Activated CD8-positive, alpha-beta T cell treated with anti-CD3 and anti-CD28 coated beads for 36 hours (primary cell): ENCODE data around the gene AP2A2. TPM values are rescaled to one million over a fixed set of nuclear protein-coding genes. Genes with fewer than 3 reads are reported as not detected.

Experiments
- ATAC-seq: fragments of 200-7000 bp; cut with Tn5 transposase; one replicate; pipeline ENCODE4 v1.10.0; 2021; ENCODE audit warnings: mild to moderate bottlenecking, moderate library complexity
- CTCF ChIA-PET: fragments of 350-600 bp; sonication (Branson Sonifier 250); formaldehyde crosslinking; loops from one replicate; lab custom pipeline; 2021; ENCODE audit warnings: antibody characterized with exemption; lab: Charles Lee
- POLR2A ChIA-PET: fragments of 350-600 bp; sonication (Branson Sonifier 250); formaldehyde crosslinking; loops from one replicate; lab custom pipeline; 2021; ENCODE audit warnings: antibody characterized with exemption; lab: Charles Lee
- DNase-seq: peaks from one replicate; pipeline ENCODE4 v3.0.0-alpha.2; 2020
- H3K27ac Mint-ChIP-seq: one replicate; pipeline ENCODE4 v1.8.0; 2021; ENCODE audit warnings: mild to moderate bottlenecking, mixed read lengths
- H3K27me3 Mint-ChIP-seq: one replicate; pipeline ENCODE4 v1.8.0; 2021; ENCODE audit warnings: mixed read lengths
- H3K36me3 Mint-ChIP-seq: one replicate; pipeline ENCODE4 v1.8.0; 2021; ENCODE audit warnings: low read depth, mixed read lengths
- H3K4me1 Mint-ChIP-seq: one replicate; pipeline ENCODE4 v1.8.0; 2021; ENCODE audit warnings: low read depth, mixed read lengths
- H3K4me3 Mint-ChIP-seq: one replicate; pipeline ENCODE4 v1.8.0; 2021; ENCODE audit warnings: mild to moderate bottlenecking, moderate library complexity, mixed read lengths
- H3K9me3 Mint-ChIP-seq: one replicate; pipeline ENCODE4 v1.8.0; 2021; ENCODE audit warnings: mixed read lengths
- CTCF ChIP-seq: fragments of 200-600 bp; IDR thresholded peaks from one replicate; pipeline ENCODE4 v1.8.0; 2022; ENCODE audit warnings: antibody characterized with exemption, mild to moderate bottlenecking
- intact Hi-C: fragments of 100-400 bp; cut with micrococcal nuclease; formaldehyde crosslinking; loops from one replicate; pipeline ENCODE4 v1.10.0; 2022
- total RNA-seq, 2 experiments: library from RNA; stranded (reverse); gene quantifications; one replicate each; pipeline ENCODE4 v1.2.3, GENCODE V29; 2021

Gene AP2A2
- total RNA-seq, 2 experiments from 2014 or later = 34.0 to 34.6 TPM

- peaks cover 14% of the 10 kb centered on the region for H3K36me3 Mint-ChIP-seq
- DNase-seq = no peak
- TF ChIP-seq CTCF = no peak
- intact Hi-C loops = no loop called here
- ChIA-PET POLR2A (no interaction called here), CTCF (no interaction called here)
- H3K4me3 Mint-ChIP-seq = no peak overlapping the region
- ATAC-seq = no peak
- peaks cover 7% of the 10 kb centered on the region for H3K4me1 Mint-ChIP-seq
- H3K9me3 Mint-ChIP-seq = no peaks in the 10 kb centered on the region
- no peaks in the 10 kb centered on the region for H3K27me3 Mint-ChIP-seq
- no peak overlapping the region for H3K27ac Mint-ChIP-seq
These were observed 65.4 kb downstream of the AP2A2 start for GRCh38 chr11:991034-991433.

GRCh38 chr11:991711-992307 is 66.1 kb downstream of the AP2A2 start:
- ChIA-PET POLR2A (no interaction called here), CTCF (no interaction called here)
- intact Hi-C loops = no loop called here
- Mint-ChIP-seq H3K27me3 (no peaks in the 10 kb centered on the region), H3K9me3 (no peaks in the 10 kb centered on the region), H3K4me1 (peaks cover 12% of the 10 kb centered on the region), H3K4me3 (no peak overlapping the region), H3K27ac (no peak overlapping the region), H3K36me3 (peaks cover 14% of the 10 kb centered on the region)
- DNase-seq (no peak), ATAC-seq (no peak)
- no peak for TF ChIP-seq CTCF

- peaks cover 14% of the 10 kb centered on the region for H3K4me1 Mint-ChIP-seq
- H3K27me3 Mint-ChIP-seq = no peaks in the 10 kb centered on the region
- intact Hi-C loops = no loop called here
- no peak for TF ChIP-seq CTCF
- ChIA-PET CTCF (no interaction called here), POLR2A (no interaction called here)
- H3K4me3 Mint-ChIP-seq = no peak overlapping the region
- H3K9me3 Mint-ChIP-seq = no peaks in the 10 kb centered on the region
- ATAC-seq = no peak
- no peak overlapping the region for H3K27ac Mint-ChIP-seq
- peaks cover 14% of the 10 kb centered on the region for H3K36me3 Mint-ChIP-seq
- no peak for DNase-seq
These were observed 66.9 kb downstream of the AP2A2 start for GRCh38 chr11:992577-992976.

GRCh38 chr11:993632-994167 is 68.0 kb downstream of the AP2A2 start:
- Mint-ChIP-seq H3K27ac (no peak overlapping the region), H3K4me1 (peaks cover 14% of the 10 kb centered on the region), H3K9me3 (no peaks in the 10 kb centered on the region), H3K4me3 (no peak overlapping the region), H3K27me3 (no peaks in the 10 kb centered on the region), H3K36me3 (peaks cover 14% of the 10 kb centered on the region)
- intact Hi-C loops = no loop called here
- DNase-seq (no peak), ATAC-seq (no peak)
- CTCF ChIA-PET = no interaction called here
- no peak for TF ChIP-seq CTCF
- POLR2A ChIA-PET = no interaction called here

- ChIA-PET CTCF (no interaction called here), POLR2A (no interaction called here)
- no peaks in the 10 kb centered on the region for H3K27me3 Mint-ChIP-seq
- peak overlapping the region; percentile 11 for H3K27ac Mint-ChIP-seq
- no peak for TF ChIP-seq CTCF
- ATAC-seq (peak; percentile 28), DNase-seq (no peak)
- H3K4me1 Mint-ChIP-seq = peaks cover 14% of the 10 kb centered on the region
- peaks cover 13% of the 10 kb centered on the region for H3K36me3 Mint-ChIP-seq
- no peaks in the 10 kb centered on the region for H3K9me3 Mint-ChIP-seq
- intact Hi-C loops = no loop called here
- H3K4me3 Mint-ChIP-seq = no peak overlapping the region
These were observed 69.5 kb downstream of the AP2A2 start for GRCh38 chr11:995044-995751.
